Head of caudate nucleus (tissue), 42 donors: ENCODE measurements around the gene SPRY4.
"Not testable (repeated sequence)": the region's sequence is repeated elsewhere in the genome, so short reads cannot be mapped to it uniquely, and the experiment has no call there.

Experiments
- DNase-seq, 42 donors: peaks; one replicate each; pipeline versions ENCODE4 v3.0.0 to v3.0.0-alpha.2; 2020 to 2021; ENCODE audit warnings: mixed read lengths in 7 of 42
- intact Hi-C: fragments of 100-400 bp; cut with DNase I; formaldehyde crosslinking; loops from one replicate; pipeline ENCODE4 v1.15.0; 2022

The SPRY4 gene

DNA sequence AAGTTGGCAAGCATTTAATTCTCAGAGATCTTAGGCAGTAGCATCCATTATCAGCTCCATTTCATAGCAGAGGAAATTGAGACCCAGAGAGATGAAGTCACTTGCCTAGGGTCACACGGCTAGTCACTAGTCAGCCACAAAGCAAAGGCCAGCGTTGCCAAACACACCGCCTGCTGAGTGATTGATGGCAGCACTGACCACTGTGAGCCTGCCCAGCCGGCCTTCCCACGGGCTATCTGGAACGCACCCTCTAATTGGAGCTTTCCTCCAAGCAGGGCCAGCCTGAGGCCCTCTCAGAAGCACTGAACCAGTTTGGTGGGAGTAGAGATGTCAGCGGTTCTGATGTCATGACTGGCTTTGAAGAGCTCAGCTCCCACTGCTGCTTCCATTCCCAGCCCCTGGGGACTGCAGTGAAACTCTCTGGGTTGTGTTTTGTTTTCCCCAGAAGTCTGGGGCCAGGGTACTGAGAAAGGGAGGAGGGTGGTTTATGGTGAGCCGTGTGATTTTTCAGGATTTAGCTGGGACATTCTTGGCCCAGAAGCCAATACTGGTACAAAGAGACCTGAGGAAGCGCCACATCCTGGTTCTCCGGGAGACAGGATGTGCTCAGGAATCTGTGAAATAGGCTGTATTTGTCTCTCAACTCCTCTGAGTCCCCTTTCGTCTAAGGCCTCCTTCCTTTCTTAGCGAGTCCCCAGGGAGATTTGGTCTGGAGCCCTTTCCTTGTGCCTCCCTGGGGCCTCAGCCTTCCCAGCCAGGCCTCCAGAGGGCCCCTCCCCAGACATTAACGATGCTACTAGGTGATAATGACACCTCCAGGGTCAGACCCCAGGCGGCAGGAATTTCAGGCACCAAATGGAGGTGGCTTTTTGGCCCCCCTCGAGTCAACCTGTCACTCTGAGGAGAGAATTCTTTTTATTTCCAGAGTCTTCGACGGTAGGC lies 44.5 kb downstream of the SPRY4 start:
- intact Hi-C loops: no loop called here
- DNase-seq: no peak

DNA sequence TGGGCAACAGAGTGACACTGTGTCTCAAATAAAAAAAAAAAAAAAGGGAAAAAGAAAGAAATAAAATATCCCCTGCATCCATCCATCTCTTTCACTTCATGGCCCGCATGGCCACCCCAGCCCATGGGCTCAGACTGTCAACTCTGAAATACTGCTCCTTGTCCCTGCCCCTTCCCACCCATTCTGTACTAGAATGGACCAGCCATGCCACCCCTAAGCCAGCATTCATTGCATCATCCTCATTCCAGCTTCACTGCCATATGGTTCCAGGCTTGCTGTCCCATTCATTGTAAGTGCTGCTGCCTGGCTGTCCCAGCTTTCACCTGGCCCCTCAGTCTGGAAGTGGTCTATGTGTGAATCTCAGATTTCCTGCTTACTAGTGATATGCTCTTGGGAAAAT lies 46.2 kb downstream of the SPRY4 start:
- intact Hi-C loops: no loop called here
- DNase-seq: no peak

DNA sequence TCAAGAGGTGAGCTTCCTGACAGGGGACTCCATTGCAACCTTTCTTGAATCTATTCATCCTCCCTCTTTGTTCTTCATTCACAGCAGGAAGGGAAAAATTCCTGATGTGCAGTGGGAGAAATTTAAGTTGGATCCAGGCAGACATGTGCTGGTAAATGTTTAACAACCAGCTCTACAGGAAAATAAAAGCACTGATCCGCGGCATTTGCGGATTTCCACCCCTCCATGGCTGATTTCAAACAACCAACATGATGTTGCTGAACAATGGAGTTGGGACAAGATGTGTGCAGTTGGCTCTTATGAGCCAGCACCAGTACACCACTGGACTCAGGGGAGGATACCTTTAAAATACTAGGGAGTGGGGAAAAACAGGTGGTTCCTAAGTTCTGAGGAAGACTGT lies 47.0 kb downstream of the SPRY4 start:
- intact Hi-C loops: no loop called here
- DNase-seq: no peak

DNA sequence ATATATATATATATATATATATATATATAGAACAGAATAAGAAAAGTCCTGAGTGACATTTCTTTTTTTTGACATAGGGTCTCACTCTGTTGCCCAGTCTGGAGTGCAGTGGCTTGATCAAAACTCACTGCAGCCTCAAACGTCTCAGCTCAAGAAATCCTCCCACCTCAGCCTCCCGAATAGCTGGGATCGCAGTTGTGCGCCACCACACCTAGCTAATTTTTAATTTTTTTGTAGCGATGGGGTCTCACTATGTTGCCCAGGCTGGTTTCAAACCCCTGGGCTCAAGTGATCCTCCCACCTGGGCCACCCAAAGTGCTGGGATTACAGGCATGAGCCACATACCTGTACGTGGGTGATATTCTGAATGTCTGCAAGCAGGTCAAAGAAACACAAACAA lies 48.3 kb downstream of the SPRY4 start:
- intact Hi-C loops: no loop called here

DNA sequence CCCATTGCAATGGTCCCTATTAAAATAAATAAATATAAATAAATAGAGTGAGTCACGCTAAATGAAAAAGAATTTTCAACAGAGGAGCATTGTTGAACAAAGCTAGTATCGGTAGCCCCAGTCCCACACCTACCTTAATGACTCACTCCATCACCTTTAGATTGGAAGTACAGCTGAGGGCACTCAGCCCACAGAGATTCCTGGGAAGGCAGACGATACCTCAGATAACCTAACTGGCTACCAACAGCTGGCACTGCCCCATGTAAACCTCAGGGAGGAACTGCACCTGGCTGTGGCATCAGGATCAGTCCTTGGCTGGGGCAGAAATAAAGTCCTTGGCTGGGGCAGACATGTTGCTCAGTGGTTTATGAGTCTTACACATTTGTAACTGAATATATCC lies 49.3 kb downstream of the SPRY4 start:
- intact Hi-C loops: no loop called here
- DNase-seq: no peak

More for the DNA sequence above, 48.3 kb downstream of the SPRY4 start:
- no peak for DNase-seq

DNA sequence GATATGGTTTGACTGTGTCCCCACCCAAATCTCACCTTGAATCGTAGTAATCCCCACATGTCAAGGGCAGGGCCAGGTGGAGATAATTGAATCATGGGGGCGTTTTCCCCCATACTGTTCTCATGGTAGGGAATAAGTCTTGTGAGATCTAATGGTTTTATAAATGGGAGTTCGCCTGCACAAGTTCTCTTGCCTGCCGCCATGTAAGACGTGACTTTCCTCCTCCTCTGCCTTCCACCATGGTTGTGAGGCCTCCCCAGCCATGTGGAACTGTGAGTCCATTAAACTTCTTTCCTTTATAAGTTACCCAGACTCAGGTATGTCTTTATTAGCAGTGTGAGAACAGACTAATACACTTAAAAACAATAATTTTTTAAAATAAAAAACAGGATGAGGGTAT lies 52.2 kb downstream of the SPRY4 start:
- DNase-seq: not testable (repeated sequence)

DNA sequence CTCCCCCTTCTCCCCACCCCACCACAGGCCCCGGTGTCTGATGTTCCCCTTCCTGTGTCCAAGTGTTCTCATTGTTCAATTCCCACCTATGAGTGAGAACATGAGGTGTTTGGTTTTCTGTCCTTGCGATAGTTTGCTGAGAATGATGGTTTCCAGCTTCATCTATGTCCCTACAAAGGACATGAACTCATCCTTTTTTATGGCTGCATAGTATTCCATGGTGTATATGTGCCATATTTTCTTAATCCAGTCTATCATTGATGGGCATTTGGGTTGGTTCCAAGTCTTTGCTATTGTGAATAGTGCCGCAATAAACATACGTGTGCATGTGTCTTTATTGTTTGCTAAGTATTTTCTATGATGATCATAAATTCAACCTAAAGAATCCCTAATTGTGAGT lies 60.7 kb downstream of the SPRY4 start:
- intact Hi-C loops, DNase-seq: not testable (repeated sequence)

More for the DNA sequence above, 52.2 kb downstream of the SPRY4 start:
- intact Hi-C loops: not testable (repeated sequence)

DNA sequence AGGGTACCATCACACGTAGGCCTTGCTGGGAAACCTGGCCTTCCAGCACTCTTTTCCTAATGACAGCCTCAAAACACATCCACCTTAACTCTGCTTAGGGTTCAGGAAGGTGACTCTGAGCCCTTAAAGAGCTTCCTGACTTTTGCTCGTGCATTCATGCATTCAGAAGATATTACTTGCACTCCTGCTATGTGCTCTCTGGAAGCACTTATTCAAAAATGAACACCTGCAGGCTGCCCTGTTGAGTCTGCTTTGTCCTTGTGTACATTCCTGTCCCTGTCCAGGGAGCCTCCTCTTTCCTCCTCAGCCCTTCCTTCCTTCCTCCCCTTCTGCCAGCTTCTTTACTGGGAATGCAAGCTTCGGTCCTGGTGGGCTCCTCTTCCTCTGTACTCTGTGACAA lies 61.5 kb downstream of the SPRY4 start:
- intact Hi-C loops: no loop called here

DNA sequence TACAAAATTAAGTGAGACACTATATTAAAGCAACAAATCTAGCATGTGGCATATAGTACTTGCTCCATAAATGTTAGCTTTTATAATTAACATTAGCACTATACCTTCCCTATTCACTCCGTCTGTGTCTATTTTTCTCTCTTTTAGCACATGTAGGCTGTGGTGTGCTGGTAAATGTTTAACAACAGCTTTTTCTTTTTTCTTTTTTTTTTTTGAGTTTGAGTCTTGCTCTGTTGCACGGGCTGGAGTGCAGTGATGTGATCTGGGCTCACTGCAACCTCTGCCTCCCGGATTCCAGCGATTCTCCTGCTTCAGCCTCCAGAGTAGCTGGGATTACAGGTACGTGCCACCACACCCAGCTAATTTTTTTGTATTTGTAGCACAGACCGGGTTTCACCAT lies 62.1 kb downstream of the SPRY4 start:
- intact Hi-C loops: no loop called here
- no peak for DNase-seq

More for the DNA sequence above, 61.5 kb downstream of the SPRY4 start:
- no peak for DNase-seq
